ENCODE measurements around the gene COPS3. TPM values are rescaled to one million over a fixed set of nuclear protein-coding genes. Genes with fewer than 3 reads are reported as not detected.

The COPS3 gene
- total RNA-seq, 1 donor from 2014 or later, result 54.0 TPM

Other genes starting within 250 kb of the COPS3 start
- gene MPRIP, start 238.8 kb downstream of the COPS3 start, total RNA-seq, result 68.0 and 94.8 TPM in 2 replicates
- 1.3 and 2.8 TPM in 2 replicates for gene PLD6, start 74.9 kb downstream of the COPS3 start, total RNA-seq
- 33.8 and 64.7 TPM in 2 replicates for gene FLCN, start 44.1 kb downstream of the COPS3 start, total RNA-seq
- gene NT5M, start 22.1 kb upstream of the COPS3 start, total RNA-seq, result 1.1 and 1.8 TPM in 2 replicates
- gene MED9, start 195.8 kb upstream of the COPS3 start, total RNA-seq, result 6.8 and 8.3 TPM in 2 replicates
- 2.6 and 3.8 TPM in 2 replicates for gene RASD1, start 215.1 kb upstream of the COPS3 start, total RNA-seq

All from lung microvascular endothelial cell (primary cell).